Stimulated activated CD8-positive, alpha-beta memory T cell treated with anti-CD3 and anti-CD28 coated beads, Interleukin-12 subunit alpha, Interleukin-12 subunit beta, amount 100 ng/mL, for 4 hours (primary cell): ENCODE measurements around the gene TOP3A.

Source experiments
- DNase-seq: peaks from one replicate; pipeline ENCODE4 v3.0.0-alpha.2; 2020; ENCODE audit warnings: low read depth

TOP3A gene

DNA sequence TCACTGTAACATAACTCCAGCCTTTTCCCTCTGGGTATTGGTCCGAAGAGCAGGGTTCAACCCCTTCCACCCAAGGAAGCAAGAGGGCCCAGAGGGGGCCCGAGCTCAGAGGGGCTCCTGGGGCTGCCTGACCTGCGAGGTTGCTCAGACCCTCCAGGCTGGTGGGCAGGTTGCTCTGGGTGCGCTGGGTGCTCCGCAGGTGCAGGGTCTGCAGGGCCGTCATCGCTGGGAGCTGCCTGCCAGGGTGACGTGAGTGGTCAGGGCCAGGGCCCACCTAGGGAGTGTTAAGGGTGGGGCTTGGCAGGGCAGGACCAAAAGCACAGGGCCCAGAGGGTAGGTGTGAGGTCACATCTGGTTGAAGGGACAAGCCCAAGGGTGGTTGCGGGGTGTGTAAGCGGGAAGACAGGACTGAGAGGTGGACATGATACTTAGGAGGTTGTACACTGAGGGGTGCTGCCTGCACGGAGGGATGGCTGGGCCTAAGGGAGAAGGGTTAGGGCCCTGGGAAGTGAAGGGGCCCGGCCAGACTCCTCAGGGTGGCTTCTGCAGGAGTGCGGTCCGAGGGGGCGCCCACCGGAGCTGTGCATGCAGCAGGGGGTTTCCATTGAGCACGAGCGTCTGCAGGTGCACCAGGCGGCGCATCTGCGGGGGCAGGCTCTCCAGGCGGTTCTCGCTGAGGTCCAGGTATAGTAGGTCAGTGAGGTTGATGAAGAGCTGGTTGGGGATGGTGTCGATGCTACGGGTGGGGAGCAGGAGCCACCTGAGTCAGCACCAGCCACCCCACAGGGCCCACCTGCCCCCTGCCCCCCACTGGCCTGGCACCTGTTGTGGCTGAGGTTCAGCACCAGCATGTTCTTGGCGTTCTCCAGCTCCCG, 60.6 kb downstream of the TOP3A start:
- DNase-seq: no peak

DNA sequence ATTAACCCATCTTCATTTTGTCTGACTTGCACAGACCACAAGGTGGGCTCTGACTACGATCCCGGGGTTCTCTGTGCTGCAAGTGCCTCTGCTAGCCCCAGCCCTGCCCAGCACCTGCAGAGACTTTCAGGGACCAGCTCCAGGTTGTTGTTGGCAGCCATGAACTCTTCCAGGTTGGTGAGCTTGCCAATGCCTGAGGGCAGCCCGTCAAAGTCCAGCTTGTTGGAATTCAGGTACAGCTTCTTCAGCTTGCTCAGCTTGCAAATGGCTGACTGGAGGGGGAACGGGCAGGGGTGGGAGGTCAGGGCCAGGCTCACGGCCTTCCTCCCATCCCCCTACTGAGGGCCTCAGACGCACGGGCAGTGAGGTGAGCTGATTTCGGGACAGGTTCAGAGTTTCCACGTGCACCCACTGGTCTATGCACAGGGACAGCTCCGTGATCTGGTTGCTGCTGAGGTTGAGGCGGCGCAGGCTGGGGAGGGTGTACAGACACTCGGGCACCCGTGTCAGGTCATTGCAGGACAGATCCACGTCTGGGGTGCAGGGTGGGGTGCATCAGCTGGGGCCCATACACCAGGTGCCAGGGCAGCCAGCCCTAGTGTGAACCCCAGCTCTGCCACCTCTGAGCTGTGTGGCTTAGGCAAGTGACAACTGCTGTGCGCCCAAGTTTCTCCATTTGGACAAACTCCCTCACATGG, 61.5 kb downstream of the TOP3A start:
- DNase-seq: no peak

DNA sequence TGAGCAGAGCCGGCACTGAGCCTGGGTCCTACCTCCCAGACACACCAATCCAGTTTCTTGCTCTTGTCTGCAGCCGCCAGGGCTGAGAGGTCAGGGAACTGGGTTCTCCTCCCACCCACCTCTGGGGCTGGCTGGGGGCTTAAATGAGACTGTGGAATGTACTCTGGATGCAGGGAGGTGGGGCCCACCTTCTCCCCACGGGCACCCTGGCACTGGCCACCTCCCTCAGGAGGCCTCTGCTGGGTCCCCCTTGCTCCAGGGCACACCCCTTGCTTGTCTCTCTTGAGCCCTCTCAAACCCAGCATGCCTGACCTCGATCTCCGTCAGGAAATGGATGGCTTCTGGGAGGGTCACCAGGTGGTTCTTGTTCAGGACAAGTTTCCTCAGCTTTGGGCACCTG, 62.6 kb downstream of the TOP3A start:
- DNase-seq: no peak

GRCh38 chr17:18251204-18251603, 63.6 kb downstream of the TOP3A start:
- no peak for DNase-seq

DNA sequence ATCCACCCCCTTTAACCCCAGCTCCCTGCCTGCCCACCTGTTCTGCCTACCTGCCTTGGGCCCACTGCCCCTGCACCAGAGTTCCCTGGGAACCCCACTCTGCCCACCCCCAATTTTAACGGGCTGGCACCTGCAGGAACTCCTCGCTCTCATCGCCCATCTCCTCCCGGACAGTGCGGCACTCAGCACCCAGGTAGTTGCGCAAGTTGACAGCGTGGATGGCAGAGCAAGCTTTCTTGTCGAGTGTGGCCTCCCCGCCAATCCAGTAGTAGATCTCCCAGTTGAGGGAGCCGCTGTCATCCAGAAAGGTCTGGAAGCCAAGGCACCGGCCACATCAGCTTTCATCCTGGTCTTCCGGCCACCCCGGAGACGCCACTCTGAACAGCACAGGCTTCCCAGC, 64.1 kb downstream of the TOP3A start:
- no peak for DNase-seq

DNA sequence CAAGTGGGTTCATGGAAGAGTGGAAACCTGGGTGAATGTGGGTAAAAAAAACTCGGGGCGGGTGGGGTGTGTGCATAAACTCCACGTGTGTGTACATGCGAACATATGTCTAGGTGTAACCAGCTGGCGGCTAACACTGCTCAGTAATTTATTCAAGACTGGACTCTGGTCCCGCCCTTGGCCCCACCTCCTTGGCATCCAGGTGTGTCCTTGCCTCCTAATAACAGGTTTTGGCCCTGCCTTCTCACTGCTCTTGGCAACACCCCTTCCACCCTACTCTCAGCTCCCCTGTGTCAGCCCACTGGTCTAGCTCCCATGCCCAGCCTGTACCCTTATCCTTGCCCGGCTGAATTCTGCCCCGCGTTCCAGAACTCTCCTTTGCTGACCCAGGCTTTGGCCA, 64.5 kb downstream of the TOP3A start:
- DNase-seq: no peak

DNA sequence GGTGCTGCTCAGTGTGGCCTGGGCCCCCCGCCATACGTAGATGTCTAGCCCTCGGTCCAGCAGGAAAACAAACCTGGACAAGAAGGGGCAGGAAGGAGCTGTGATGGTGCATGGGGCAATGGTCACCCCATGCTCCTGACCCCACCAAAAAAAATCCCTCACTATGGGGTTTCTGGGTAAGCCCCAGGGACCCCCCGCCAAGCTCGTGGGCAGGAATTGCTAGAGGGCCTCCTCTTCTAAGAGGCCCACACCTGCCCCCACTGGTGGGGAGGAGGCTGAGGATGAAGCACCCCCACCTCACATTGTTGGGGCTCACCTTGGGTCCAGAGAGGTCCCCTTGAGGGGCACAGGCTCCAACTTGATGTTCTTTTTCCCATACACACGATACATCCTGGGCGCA, 66.0 kb downstream of the TOP3A start:
- no peak for DNase-seq

- DNase-seq: peak; percentile 43
These were observed 66.5 kb downstream of the TOP3A start for GRCh38 chr17:18248300-18248731.

DNA sequence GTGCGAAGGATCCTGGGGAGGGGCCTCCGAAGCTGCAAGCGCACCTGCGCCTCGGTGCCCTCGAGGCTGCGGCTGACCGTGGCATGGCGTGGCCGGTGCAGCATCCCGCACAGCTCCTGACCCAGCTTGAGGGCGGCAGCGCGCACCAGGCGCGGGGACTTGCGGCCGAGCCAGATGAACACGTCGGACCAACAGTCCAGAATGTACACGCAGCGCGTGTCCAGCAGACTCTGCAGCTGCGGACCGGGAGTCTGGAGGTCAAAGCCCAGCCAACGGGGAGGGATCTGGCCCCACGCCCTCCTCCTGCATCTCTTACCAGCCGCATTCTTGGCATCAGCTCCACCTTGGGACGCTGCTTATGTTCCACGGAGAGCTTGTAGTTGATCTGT, 67.2 kb downstream of the TOP3A start:
- no peak for DNase-seq

DNA sequence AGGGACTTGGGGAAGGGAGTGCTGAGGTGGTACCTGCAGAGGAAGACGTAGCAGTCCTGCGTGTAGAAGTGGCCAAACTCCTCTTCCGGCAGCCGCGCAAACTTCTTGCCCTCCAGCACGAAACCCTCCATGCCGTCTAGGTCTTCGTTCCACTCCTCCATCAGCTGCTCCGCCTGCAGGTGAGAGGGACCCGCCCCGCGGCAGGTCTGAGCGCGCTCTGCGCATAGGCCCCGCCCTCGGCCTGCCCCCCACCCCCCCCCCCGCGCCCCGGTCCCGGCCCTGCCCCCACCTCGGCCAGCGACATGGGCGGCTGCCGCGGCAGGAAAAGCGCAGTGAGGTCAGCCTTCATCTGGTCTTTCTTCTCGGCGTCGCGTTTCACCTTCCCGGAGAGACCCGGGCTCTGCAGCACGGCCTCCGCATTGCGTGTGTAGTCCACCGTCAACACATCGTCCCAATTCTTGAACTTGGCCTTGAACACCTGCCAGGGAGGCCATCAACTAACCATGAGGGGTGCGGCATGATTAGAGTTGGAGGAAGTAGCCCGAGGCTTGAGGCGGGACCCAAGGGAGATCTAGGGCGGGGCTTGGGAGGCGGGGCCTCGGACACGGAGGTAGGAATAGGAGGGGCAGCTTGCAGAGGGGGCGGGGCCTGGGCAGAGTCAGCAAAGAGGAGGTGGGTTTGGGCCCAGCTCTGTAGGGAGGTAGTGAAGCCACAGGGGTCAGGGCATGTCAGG, 67.7 kb downstream of the TOP3A start:
- DNase-seq: no peak

- DNase-seq: no peak
These were observed 68.6 kb downstream of the TOP3A start for GRCh38 chr17:18246109-18246725.

DNA sequence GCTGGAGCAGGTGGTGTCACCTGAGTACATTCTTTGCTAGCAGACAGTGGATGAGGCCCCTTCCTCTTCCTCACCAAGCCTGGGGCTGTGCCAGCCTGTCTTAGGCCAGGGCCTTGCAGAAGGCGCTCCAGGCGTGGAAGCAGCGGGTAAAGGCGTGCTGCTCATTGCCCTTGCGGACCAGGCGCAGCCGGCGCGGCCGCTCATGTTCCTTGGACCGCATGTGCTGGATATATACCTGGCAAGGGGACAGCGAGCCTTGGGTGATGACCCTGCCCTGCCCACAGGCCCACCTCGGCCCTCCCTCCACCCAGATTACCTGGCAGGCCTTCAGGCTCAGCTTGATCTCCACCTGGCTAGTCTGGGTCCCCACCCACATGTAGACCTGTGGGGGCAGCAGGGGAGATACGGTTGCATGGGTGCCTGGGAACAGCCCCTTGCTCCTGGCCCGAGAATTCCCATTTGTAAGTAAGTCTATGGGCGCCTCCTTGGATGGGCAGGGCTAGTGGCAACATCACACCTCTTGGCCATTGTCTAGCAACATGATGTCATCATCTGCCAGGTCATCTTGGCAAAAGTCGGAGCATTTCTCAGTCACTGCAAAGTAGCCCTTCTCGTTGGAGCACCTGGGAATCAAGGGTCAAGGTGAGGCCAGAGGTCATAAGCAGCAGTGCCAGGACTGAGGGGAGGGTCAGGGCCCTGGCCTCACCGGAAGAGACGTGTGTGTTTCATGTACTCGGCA, 69.6 kb downstream of the TOP3A start:
- no peak for DNase-seq

GRCh38 chr17:18241229-18241871, 73.4 kb downstream of the TOP3A start:
- DNase-seq: no peak

- DNase-seq: no peak
These were observed 74.3 kb downstream of the TOP3A start for GRCh38 chr17:18240449-18240848.

- no peak for DNase-seq
These were observed 76.5 kb downstream of the TOP3A start for GRCh38 chr17:18238299-18238698.

DNA sequence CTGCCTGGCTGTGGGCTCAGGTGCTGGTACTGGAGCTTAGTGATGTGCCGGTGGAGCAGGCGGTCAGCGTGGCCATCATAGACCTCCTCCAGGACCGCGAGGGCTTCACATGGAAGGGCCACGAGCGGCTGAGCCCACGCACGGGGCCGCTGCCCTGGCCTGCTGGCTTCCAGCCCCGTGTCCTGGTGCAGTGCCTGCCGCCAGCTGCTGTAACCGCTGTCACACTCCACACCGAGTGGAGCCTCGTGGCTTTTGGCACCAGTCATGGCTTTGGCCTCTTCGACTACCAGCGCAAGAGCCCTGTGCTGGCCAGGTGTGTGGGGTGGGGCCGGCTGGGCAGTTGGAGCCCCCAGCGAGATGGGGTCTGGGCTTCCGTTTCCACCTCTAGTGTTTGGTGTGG, 77.3 kb downstream of the TOP3A start:
- DNase-seq: no peak

DNA sequence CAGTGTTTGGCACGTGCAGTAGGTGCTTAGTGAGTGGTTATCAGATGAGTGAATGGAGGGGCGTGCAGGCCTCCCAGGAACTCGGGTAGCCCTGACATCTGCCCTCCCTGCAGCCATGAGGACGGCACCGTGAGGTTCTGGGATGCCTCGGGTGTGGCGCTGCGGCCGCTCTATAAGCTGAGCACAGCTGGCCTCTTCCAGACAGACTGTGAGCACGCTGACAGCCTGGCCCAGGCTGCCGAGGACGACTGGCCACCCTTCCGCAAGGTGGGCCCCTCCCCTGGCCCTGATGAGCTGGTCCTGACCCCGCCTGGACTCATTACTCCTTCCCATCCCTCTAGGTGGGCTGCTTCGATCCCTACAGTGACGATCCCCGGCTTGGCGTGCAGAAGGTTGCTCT, 78.3 kb downstream of the TOP3A start:
- no peak for DNase-seq

GRCh38 chr17:18235743-18236256, 79.0 kb downstream of the TOP3A start:
- DNase-seq: no peak

GRCh38 chr17:18234853-18235380, 79.9 kb downstream of the TOP3A start:
- no peak for DNase-seq

DNA sequence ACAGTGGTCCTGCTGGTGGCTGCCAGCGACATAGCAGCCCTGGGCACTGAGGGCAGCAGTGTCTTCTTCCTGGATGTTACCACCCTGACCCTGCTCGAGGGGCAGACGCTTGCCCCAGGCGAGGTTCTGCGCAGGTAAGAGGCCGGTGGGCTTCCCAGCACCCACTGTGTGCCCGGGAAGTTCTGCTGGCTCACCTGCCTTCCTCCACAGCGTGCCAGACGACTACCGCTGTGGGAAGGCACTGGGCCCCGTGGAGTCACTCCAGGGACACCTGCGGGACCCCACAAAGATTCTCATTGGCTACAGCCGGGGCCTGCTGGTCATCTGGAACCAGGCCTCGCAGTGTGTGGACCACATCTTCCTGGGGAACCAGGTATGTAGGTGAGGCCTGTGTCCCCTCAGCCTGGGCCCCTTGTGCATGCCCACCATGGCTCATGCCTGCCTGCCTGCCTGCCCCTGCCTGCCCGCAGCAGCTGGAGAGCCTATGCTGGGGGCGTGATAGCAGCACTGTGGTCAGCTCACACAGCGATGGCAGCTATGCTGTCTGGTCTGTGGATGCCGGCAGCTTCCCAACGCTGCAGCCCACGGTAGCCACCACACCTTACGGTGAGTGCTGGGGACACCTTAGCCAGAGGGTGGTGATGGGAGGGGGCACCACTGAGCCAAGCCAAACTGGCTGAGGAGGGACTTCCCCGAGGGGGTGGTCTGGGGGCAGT, 80.8 kb downstream of the TOP3A start:
- DNase-seq: no peak
